HG02840 (cell line): ENCODE measurements around the gene NNAT.
"Not testable (repeated sequence)": the region's sequence is repeated elsewhere in the genome, so short reads cannot be mapped to it uniquely, and the experiment has no call there.

Experiments
- ATAC-seq: cut with Tn5 transposase; IDR thresholded peaks from one replicate; pipeline ENCODE4 v1.9.1; 2021; ENCODE audit warnings: mild to moderate bottlenecking, moderate library complexity, moderate number of reproducible peaks; ENCODE audit not compliant: unreplicated experiment, low FRiP score

The NNAT gene, protein sequence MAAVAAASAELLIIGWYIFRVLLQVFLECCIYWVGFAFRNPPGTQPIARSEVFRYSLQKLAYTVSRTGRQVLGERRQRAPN

GRCh38 chr20:37521061-37521771 lies at the start of gene NNAT:
Gene NNAT, plus strand, starts transcription at chr20:37521250. Its CDS starts 82 bp downstream, at chr20:37521332.
- ATAC-seq, result no peak

GRCh38 chr20:37471741-37472235 lies 49.3 kb upstream of the NNAT start:
- ATAC-seq, result no peak

DNA sequence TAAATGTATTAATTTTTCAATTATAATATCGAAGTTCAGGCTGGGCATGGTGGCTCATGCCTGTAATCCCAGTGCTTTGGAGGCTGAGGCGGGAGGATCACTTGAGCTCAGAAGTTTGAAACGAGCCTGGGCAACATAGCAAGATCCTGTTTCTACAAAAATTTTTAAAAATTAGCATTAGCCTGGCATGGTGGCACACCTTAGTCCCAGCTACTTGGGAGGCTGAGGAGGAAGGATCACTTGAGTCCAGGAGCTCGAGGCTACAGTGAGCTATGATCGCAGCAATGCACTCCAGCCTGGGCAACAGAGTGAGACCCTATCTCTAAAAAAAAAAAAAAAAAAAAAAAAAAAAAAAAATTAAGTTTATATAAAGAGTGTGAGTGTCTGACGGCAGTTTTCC lies 48.6 kb upstream of the NNAT start:
- not testable (repeated sequence) for ATAC-seq

DNA sequence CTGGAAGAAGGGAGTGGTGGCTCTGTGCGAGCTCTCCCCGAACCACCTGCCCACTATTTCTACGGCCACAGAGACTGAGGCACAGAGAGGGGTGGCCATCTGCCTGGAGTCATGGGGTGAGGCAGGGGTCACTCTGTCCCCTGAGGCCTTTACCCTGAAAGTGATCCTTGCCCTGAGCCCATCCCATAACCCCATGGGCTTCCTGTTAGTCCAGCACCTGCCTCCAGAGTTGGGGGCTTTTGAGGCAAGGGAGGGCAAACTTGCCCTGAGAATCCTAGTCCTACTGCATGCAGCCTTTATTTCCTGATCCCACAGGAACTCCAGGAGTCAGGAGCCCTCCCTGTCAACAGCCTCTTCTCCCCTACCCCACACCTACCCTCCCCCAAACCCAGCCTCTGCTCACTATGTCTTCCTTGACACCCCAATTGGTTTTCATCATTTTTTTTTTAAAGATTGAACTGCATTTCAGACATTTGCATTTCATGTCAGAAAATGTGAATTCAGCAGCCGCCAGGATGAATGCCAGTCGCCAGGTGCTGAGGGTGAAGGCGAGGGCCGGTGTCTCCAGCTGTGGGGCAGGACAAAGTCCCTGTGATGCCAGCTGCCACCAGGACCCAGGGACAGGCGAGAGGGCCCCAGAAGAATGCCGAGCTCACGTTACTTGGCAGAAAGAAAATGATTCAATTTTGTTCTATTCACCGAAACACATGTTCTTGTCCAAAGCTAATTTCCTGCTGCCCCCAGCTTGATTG lies 47.6 kb upstream of the NNAT start:
- ATAC-seq, result no peak

GRCh38 chr20:37474386-37474785 lies 46.7 kb upstream of the NNAT start:
- no peak for ATAC-seq

GRCh38 chr20:37475252-37475651 lies 45.8 kb upstream of the NNAT start:
- ATAC-seq, result no peak

DNA sequence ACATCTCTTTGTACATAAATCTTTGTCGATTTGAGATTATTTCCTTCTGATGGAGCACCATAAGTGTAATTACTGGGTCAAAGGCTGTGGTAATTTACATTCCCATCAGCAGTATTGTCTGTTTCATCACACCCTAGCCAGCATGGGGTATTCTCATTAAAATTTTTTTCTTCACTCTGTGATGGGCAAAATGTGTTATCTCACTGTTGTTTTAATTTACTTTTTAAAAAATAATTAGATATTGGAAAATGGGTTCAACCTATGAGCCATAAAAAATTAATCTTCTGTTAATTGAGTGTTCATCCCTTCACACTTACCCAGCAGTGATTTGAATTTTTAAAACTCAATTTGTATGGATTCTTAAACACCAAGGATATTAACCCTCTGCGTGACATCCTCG lies 44.0 kb upstream of the NNAT start:
- no peak for ATAC-seq

DNA sequence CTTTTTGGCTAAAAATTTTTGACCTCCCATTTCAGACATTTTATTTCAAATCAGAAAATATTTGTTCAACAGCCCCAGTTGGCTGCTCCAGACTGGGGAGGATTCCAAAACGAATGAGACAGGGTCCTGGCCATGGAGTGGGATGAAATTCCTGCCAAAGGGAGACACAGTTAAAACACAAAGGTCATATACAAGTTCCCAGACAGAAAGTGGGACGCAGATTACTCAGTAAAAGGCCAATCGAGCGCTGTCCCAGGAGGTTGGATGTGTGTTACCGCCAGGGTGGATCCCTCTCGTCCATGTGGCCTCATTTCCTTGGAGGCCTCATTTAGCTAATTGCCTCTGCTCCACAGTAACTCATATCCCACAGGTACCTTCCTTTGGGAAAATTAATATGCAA lies 41.8 kb upstream of the NNAT start:
- no peak for ATAC-seq

DNA sequence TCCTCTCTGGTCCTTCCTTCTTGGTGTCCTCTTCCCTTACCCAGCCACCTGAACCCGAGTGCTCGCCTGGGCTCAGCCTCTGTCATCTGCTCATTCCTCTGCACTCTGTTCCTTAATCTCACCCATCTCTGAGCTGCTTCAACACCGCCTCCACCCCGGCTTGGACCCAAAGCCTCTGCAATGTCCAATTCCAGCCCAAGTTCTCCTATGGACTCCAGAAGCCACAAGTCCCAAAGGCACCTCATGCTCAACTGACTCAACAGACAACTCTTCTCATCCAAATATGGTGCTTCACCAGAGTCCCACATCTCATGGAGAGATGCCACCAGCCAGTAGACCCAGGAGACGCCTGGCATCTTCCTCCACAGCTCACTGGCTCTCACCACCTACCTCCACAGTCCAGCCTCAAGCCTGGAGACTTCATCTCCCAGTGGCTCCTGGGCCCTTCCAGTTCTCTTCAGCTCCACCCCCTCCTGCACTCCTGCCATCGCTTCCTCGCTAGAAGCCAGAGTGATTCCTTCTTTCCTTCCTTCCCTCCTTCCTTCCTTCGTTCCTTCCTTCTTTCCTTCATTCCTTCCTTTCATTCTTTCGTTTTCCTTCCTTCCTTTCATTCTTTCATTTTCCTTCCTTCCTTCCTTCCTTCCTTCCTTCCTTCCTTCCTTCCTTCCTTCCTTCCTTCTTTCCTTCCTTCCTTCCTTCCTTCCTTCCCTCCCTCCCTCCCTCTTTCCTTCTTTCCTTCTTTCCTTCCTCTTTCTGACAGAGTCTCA lies 40.9 kb upstream of the NNAT start:
- ATAC-seq, result no peak

DNA sequence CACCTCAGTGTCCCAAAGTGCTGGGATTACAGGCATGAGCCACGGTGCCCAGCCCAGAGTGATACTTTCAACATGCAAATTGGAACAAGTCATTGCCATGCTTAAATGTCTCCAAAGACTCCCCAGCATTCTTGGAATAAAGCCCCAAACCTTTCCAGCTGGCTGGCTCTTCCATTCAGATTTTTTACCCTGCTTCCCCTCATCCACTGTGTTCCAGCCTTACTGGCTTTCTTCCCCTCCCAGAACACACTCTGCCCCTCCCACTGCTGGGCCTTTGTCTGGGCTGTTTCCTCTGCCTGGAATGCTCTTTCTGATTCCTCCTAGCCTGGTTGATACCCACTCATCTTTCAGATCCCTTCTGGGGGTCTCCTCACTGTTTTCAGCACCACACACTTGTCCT lies 40.1 kb upstream of the NNAT start:
- no peak for ATAC-seq

DNA sequence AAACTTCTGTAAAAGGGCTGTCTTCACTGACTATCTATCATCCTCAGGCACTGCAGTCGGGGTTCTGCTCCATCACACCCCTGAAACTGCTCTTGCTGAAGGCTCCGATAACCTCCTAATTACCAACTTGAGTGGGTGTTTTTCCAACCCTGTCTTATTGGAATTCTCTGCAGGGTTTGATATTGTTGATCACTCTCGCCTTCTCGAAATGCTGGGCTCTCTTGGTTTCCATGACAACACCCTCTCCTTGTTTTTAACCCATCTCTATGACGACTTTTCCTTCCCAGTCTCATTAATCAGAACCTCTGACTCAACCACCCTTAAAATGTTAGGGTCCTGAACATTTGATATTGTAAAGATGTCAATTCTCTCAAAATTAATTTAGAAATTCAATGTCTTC lies 39.4 kb upstream of the NNAT start:
- ATAC-seq, result no peak

- no peak for ATAC-seq
Measured at GRCh38 chr20:37484331-37484730, 36.7 kb upstream of the NNAT start.

DNA sequence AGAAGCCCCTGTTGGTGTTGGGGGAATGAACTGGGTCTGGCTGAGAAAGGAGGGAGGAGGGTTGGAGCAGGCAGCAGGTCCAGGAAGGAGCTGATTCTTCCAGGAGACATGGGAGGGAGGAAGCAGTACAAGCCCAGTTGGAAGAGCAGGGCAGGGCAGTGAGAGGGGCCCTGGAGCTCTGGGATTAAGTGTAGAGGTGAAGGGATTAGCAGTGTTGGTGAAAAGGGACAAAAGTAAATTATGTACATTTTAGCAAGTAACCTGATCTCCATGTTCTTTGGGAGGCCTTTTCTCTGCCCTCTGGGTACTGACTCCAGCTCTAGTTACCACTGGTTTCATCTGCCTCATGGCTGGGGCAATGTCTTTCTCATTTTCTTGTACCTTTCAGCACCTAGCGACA lies 34.8 kb upstream of the NNAT start:
- ATAC-seq, result not testable (repeated sequence)

GRCh38 chr20:37490663-37491350 lies 30.2 kb upstream of the NNAT start:
- ATAC-seq, result no peak

GRCh38 chr20:37492096-37492625 lies 28.9 kb upstream of the NNAT start:
- no peak for ATAC-seq

DNA sequence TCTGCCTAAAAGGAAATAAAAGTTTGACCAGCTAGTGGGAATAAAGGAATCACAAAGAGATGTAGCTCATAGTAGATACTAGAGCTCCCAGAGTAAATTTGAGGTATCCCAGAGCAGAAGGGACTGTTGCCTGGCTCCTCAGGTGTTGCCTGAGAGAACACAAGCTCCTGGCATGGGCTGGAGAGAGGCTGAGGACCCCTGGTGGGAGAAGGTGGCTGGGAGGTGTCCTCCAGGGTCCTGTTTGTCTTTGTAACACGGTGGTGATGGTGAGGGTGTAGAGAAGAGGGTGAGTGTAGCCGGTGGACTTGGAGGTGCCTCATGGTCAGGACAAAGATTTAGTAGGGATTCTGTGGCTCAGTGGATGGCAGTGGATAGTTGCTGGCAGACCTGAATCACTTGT lies 28.1 kb upstream of the NNAT start:
- no peak for ATAC-seq

GRCh38 chr20:37494301-37494700 lies 26.7 kb upstream of the NNAT start:
- ATAC-seq, result no peak

DNA sequence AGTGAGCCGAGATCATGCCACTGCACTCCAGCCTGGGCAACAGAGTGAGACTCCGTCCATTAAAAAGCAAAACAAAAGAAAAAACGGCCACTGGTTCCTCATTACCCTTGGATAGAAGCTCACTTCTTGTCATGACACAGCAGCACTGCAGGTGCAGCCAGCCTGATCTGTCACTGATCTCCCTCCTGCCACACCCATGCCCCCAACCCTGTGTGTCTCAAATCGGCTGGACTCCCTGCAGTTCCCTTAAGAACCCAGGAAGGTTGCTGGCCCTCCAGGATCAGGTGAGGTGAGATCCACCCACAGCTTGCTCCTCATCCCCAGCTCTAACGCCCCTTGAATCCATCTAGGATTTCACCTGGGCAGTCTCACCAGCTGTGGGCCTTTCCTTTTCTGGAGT lies 26.3 kb upstream of the NNAT start:
- ATAC-seq, result no peak

GRCh38 chr20:37498066-37498665 lies 22.9 kb upstream of the NNAT start:
- no peak for ATAC-seq

DNA sequence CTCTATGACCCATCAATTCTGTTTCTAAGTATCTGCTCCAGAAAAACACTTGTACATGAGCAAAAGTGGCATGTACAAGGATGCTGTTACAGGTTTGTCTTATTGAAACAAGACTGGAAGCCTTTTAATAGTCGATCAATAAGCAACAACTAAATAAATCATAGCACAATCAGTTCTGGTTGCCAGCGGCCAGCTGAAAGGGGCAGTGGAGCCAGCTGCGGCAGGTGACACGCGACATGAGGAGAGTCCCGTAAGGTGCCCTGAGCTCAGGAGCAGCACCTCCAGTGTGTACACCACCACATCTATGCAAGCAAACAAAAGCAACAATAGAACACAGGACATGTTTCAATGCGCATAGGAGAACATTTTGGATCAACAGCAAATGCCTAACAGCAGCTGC lies 20.7 kb upstream of the NNAT start:
- no peak for ATAC-seq
